ENCODE results near the gene WASF3. TPM values are rescaled to one million over a fixed set of nuclear protein-coding genes. Genes with fewer than 3 reads are reported as not detected.

The WASF3 gene
- total and polyA plus RNA-seq, 3 donors from 2014 or later = 27.3 to 36.2 (median 30.8) TPM

DNA sequence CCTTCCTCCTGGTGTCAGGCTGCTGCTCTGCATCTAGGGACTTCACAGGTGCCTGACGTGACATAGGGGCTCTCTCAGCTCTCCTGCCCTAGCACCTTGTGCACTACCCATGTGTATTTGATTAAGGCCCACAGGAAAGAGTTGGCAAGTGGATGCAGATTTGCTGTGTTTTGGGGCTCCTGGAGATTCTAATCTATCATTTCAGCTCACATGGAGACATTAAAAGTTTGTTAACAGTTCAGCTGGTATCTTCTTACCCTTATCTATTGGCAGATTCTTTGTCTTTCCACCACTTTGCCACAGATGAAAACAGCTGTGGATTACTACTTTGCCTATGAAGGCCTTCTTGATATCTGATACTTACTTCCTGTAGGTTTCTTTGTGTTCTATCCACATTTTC lies 41.9 kb downstream of the WASF3 start:
- peaks cover 3% of the 10 kb centered on the region for H3K4me1 ChIP-seq
- H3K27me3 ChIP-seq = no peaks in the 10 kb centered on the region
- no peak for TF ChIP-seq POLR2A (IDR thresholded peaks at IDR 0.05)
- TF ChIP-seq, protein P1, sequence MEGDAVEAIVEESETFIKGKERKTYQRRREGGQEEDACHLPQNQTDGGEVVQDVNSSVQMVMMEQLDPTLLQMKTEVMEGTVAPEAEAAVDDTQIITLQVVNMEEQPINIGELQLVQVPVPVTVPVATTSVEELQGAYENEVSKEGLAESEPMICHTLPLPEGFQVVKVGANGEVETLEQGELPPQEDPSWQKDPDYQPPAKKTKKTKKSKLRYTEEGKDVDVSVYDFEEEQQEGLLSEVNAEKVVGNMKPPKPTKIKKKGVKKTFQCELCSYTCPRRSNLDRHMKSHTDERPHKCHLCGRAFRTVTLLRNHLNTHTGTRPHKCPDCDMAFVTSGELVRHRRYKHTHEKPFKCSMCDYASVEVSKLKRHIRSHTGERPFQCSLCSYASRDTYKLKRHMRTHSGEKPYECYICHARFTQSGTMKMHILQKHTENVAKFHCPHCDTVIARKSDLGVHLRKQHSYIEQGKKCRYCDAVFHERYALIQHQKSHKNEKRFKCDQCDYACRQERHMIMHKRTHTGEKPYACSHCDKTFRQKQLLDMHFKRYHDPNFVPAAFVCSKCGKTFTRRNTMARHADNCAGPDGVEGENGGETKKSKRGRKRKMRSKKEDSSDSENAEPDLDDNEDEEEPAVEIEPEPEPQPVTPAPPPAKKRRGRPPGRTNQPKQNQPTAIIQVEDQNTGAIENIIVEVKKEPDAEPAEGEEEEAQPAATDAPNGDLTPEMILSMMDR (IDR thresholded peaks at IDR 0.05) = no peak
- H3K4me3 ChIP-seq = no peak overlapping the region
- no peak overlapping the region for H3K27ac ChIP-seq
- no peak for DNase-seq
- intact Hi-C loops (cut with DNase I; ENCODE audit: low total_unique reads) = no loop called here
- H3K36me3 ChIP-seq (ENCODE audit: low read depth, missing control alignments) = no peaks in the 10 kb centered on the region
- H3K9me3 ChIP-seq = no peaks in the 10 kb centered on the region
- WGBS, 2 donors = 83 to 86% methylated on average over 1 of the region's 1 CpG

DNA sequence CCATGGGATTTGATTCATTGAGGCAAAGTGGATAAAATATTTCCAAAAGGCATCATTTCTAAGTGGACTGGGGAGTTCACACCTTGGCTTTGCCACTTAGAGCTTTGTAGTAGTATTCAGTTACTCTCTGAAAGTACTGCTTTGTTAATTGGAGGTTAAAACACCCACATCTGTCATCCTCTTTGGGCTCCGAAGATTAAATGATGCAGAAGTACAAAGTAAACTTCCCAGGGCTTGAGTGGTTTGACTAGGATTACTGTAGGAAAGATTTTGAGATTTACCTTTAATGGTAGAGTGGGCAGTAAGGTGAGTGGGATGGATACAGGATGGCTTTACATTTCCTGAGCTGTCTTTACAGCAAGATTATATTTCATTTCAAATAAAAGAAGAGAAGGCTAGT lies 42.4 kb downstream of the WASF3 start:
- Histone ChIP-seq H3K4me3 (no peak overlapping the region), H3K4me1 (peaks cover 6% of the 10 kb centered on the region)
- intact Hi-C loops (cut with DNase I; ENCODE audit: low total_unique reads) = no loop called here

GRCh38 chr13:26600343-26600742 lies 42.9 kb downstream of the WASF3 start:
- no peak for TF ChIP-seq POLR2A (IDR thresholded peaks at IDR 0.05)
- TF ChIP-seq, protein P1 (IDR thresholded peaks at IDR 0.05) = no peak
- intact Hi-C loops (cut with DNase I; ENCODE audit: low total_unique reads) = no loop called here
- Histone ChIP-seq H3K4me3 (no peak overlapping the region), H3K36me3 (ENCODE audit: low read depth, missing control alignments) (no peaks in the 10 kb centered on the region), H3K4me1 (peaks cover 11% of the 10 kb centered on the region), H3K27me3 (no peaks in the 10 kb centered on the region), H3K9me3 (no peaks in the 10 kb centered on the region), H3K27ac (no peak overlapping the region)
- WGBS, 2 donors = 88 to 100% methylated on average over 1 of the region's 1 CpG
- DNase-seq = no peak

More for the DNA sequence above, 42.4 kb downstream of the WASF3 start:
- no peaks in the 10 kb centered on the region for H3K36me3 ChIP-seq (ENCODE audit: low read depth, missing control alignments)
- no peaks in the 10 kb centered on the region for H3K27me3 ChIP-seq
- H3K27ac ChIP-seq = no peak overlapping the region
- H3K9me3 ChIP-seq = no peaks in the 10 kb centered on the region
- no peak for DNase-seq
- TF ChIP-seq, protein P1 (IDR thresholded peaks at IDR 0.05) = no peak
- TF ChIP-seq POLR2A (IDR thresholded peaks at IDR 0.05) = no peak
- WGBS, 2 donors = 83 to 87% methylated on average over 1 of the region's 1 CpG

DNA sequence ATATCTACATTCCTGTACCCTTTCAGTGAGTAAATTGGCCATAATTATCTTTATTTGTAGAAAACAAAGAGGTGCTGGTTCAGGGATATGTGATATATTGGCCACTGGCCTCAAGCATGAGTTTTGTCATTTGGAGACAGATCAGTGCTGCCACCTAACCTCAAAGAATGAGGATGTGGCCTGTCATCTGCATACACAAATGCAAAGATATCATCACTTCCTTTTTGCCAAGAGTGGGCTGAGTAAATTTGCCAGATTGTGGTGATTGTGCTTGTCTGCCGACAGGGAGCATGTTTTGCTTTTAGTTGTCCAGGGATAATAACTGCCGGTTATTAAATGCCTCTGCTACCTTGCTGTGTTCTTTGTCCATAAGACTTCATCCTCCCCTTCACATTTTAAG lies 44.2 kb downstream of the WASF3 start:
- Histone ChIP-seq H3K36me3 (ENCODE audit: low read depth, missing control alignments) (no peaks in the 10 kb centered on the region), H3K4me3 (no peak overlapping the region), H3K9me3 (no peaks in the 10 kb centered on the region), H3K27ac (no peak overlapping the region), H3K4me1 (peaks cover 14% of the 10 kb centered on the region), H3K27me3 (no peaks in the 10 kb centered on the region)
- DNase-seq = no peak
- WGBS, 2 donors = 53 to 74% methylated on average over 2 of the region's 2 CpGs
- intact Hi-C loops (cut with DNase I; ENCODE audit: low total_unique reads) = no loop called here
- TF ChIP-seq, protein P1 (IDR thresholded peaks at IDR 0.05) = no peak
- no peak for TF ChIP-seq POLR2A (IDR thresholded peaks at IDR 0.05)

DNA sequence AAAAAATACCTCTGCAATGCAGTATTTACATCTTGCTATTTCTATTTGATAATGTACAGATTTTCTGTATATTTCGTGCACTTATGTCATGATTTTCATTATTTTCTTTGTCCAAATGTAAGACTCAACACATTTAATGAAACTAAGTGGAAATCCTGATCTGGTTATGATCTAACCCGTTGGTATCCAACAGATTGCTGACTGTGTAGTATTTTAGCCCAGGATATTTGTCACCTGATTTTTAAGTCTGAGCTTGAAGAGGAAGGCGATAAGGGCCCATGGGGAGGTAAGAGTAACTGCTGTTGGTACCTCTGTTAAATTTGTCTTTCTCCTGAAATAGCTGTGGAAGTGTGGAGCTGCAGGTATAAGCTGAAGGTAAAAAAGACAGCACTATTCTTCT lies 45.3 kb downstream of the WASF3 start:
- Histone ChIP-seq H3K36me3 (ENCODE audit: low read depth, missing control alignments) (no peaks in the 10 kb centered on the region), H3K4me1 (peaks cover 14% of the 10 kb centered on the region), H3K27ac (no peak overlapping the region), H3K4me3 (no peak overlapping the region), H3K27me3 (no peaks in the 10 kb centered on the region), H3K9me3 (no peaks in the 10 kb centered on the region)
- intact Hi-C loops (cut with DNase I; ENCODE audit: low total_unique reads) = no loop called here
- TF ChIP-seq, protein P1 (IDR thresholded peaks at IDR 0.05) = no peak
- TF ChIP-seq POLR2A (IDR thresholded peaks at IDR 0.05) = no peak
- DNase-seq = no peak
- WGBS, 2 donors = 86 to 97% methylated on average over 3 of the region's 3 CpGs
